GM18499 (cell line): ENCODE data around the gene MYRIP.

Experiments used
- ATAC-seq: cut with Tn5 transposase; IDR thresholded peaks from one replicate; pipeline ENCODE4 v1.9.1; 2021; ENCODE audit warnings: moderate number of reproducible peaks; ENCODE audit not compliant: insufficient read depth, unreplicated experiment

MYRIP gene

DNA sequence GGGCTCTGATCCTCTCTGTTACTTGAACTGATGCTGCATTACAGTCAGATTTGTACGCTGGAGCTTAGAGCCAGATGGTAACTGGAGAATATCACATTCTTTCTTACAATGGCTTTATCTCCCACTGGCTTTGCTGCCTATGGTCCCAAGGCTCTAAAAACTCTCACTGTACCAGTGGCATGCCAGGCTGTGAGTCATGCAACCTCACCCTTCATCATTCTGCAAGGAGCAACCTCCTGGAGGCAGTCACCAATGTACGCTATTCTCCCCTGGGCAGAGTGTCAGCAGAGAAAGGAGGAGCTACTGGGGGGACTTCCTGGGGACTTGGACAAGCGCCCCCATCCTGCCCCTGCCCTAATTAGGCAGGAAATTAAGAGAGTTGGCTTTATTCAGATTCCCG lies 402.2 kb downstream of the MYRIP start:
- no peak for ATAC-seq

- no peak for ATAC-seq
These were observed 404.1 kb downstream of the MYRIP start for GRCh38 chr3:40213556-40213955.

- ATAC-seq, result no peak
These were observed 405.6 kb downstream of the MYRIP start for GRCh38 chr3:40215015-40215414.

DNA sequence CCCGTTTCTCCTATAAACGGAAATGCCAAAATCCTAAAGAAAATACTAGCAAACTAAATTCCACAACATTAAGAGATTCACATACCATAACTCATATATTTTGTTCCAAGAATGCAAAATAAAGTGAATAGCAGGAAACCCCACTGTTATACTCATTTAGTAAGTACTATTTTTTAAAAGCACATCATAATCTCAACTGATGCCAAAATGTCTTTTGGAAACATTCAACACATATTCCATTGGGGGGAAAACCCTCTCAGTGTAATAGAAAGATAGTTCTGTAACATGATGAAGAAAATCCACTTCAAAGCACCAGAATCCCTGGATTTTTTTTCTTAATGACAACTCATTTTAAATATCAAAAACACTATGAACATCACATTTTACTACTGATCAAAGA lies 407.1 kb downstream of the MYRIP start:
- ATAC-seq, result no peak

GRCh38 chr3:40223856-40224255 lies 414.4 kb downstream of the MYRIP start:
- no peak for ATAC-seq

DNA sequence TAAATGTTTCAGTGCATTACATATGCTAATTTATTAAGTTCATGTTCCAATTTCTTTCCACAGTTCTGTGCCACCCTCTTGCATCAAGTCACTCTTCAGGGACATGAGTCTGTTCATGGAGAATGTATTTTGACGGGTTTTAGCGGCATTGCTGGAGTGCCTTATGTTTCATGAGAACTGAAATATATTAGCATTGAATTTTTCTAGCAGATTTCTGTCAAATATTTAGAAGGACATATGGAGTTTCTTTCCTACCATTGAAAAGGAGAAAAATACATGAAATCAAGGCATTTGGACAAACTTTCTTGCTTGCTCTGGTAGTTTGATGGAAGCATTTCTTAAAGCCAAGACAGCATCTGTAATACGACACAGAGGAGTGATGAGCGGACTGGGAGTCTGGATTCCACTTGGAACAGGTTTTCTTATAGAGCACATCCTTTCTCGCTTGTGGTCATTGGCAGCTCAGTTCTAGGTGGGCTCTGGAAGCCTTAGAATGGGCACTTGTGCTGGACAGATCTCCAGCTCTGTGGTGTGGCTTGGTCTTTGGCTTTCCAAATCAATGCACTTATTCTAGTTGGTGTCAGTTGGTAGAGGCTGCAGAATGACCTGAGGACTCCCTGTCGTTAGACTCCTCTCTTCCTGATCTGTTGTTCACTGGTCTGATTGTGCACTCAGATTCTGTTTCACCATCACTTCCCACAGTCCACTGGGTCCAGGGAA lies 415.5 kb downstream of the MYRIP start:
- no peak for ATAC-seq

DNA sequence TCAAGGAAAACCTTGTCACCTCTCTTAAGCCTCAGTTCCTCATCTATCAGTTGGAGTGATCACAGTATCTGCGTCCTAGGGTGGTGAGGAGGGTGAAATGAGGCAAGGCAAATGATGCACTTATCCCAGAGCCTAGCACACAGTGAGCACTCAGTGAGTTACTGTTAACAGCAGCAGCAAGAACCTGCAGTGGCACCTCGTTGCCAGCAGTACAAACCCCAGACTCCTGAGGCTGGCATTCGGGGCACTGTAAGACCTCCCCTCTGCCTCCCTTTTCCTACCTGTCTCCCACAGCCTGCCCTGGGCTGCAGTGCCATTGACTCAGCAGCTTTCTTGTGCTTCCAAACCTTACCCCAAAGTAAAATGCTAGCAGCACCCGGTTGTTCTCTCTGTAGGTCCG lies 417.2 kb downstream of the MYRIP start:
- no peak for ATAC-seq

GRCh38 chr3:40228792-40229350 lies 419.5 kb downstream of the MYRIP start:
- no peak for ATAC-seq

- no peak for ATAC-seq
These were observed 420.0 kb downstream of the MYRIP start for GRCh38 chr3:40229386-40229785.

DNA sequence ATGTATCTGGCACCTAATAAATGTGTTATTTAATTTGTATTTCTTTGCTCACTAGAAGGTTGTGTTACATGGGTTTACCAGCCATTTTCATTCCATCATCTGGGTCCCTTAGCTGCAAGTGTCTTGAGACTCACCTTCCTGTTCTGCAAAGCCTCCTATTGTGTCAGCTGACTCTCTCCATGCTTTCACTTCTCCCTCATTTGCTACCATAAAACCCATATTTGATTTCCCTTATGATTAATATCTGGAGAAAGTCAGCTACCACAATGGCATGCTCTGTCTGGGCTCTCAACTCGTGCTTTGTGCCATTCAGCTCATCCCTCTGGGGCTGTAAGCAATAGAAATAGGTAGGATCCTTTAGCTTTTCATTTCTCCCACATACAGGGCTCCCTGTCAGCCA lies 420.6 kb downstream of the MYRIP start:
- no peak for ATAC-seq

DNA sequence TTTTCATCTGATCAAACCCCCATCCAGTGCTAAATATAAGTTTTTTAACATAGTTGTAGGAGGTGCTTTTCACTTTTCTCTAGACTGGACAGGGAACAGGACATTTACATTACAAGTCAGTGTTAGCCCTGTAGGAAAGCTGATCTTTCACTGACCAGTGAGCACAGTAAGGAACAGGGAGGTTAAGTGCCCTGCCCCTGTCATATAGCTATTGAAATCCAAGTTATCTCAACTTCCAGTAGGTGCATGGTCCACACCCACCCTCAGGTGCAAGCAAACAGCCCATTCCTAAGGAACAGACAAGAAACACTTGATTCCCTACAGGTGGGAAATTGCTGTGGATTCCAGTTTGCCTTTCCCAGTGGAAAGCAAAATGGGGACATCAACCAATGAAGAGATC lies 421.0 kb downstream of the MYRIP start:
- no peak for ATAC-seq

DNA sequence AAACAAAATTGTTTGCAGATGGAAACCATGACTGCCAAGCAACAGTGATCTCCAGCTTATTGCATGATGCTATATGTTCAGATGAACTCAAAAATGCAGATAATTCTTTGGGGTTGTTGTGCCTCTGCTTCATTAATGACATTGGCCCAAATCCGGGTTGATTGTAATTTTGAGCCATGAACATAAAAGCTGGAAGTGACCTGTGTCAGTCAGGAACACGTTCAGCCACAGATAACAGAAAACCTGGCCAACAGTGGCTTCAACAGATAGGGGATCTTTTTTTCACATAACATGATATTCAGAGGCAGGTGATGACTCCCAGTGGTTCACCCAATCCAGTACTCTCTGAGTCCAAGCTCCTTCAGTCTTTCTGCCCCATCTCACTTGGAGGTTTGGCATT lies 423.2 kb downstream of the MYRIP start:
- ATAC-seq, result no peak

- ATAC-seq, result no peak
These were observed 427.8 kb downstream of the MYRIP start for GRCh38 chr3:40237159-40237558.

- ATAC-seq, result no peak
These were observed 428.6 kb downstream of the MYRIP start for GRCh38 chr3:40237889-40238571.

DNA sequence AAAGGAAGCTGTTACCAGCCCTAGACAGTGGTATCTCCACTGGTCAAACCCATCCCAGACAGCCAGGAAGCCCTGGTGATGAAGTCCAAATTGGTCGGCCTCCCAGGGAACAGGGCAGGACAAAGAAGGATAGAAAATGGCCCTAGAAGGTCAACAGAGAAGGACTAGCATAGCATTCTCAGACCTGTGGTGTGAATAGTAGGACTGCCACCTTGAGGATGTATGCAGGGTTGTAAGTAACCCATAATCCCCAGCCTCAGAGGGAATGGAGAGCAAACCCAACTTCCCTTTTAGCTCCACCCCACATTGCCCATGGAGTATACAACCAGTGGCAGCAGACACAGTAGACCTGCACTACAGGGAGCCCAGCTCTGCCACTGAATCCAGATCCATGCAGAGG lies 431.5 kb downstream of the MYRIP start:
- no peak for ATAC-seq

GRCh38 chr3:40242216-40242615 lies 432.8 kb downstream of the MYRIP start:
- no peak for ATAC-seq

- no peak for ATAC-seq
These were observed 433.2 kb downstream of the MYRIP start for GRCh38 chr3:40242638-40243037.

GRCh38 chr3:40243056-40243455 lies 433.6 kb downstream of the MYRIP start:
- no peak for ATAC-seq

DNA sequence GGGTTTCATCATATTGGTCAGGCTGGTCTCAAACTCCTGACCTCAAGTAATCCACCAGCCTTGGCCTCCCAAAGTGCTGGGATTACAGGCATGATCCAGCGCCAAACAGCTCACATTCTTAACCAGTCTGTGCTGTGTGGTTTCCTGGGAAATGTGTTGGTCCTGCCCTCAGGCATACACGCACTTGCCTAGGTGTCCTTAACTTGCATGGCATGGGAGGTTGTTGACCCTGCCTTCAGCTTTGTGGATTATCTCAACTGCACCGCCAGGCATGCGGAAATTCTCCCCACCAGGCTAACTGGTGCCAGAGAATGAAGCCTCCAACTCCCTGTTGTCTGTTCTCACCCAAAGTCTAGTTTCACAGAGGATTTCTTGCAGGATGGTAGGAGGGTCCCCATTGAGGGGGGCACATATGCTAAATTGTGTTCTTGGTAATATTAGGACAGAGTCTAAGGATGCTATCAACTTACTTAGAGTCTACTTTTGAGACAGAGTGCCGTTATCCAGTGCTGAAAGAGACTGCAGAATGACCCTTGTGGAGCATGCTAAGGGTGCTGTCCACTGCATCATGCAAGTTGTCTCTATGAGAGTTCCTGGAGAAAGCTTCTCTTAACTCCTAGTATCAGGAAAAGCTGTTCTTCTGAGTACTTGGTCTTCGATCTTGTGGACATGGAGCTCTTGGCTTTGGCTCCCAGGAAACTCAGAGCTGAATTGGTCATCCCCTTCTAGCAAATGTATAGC lies 438.5 kb downstream of the MYRIP start:
- ATAC-seq, result no peak

DNA sequence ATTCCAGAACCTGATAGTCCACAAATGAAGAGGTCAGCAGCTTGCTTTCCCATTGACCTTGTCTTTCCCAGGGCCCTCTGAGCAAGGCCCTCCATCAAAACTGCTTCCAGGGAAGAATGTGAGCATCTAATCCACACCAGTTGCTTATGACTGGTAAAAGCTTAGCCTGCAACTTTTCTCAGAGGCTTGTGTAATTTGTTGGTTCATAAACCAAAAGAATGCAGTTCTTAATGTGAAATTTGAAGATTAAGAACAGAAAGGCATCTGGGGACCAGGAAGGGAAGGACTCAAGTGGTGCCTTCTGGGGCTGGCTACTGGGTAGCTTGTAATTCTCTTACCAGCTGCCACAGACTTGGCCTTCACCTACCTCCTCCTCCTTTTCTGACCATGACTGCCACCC lies 439.2 kb downstream of the MYRIP start:
- no peak for ATAC-seq

DNA sequence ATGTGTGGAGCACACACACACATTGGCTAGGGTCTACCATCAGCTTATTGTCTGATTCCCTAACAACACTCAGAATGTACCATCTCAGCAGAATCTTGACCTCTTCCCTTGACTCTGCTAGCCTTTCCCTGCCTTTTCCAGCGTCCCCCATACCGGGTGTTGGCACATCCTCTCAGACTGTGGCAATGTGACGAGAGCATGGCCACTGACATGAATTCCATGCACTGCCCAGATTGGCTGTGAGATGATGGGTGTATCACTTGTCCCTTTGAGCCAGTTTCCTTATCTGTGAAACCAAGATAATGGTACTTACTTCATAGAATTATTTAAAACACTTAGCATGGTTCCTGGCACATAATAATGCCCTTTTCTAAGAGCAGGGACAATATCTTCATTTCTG lies 439.8 kb downstream of the MYRIP start:
- ATAC-seq, result no peak
